Psoas muscle (tissue), 8 donors: ENCODE measurements around the gene ADRB2. TPM values are rescaled to one million over a fixed set of nuclear protein-coding genes. Genes with fewer than 3 reads are reported as not detected.
A peak's percentile ranks its signal among the peaks of the same experiment; 100 is the strongest.

Experiments
- ATAC-seq, 4 donors: fragments of 200-7000 bp; cut with Tn5 transposase; one replicate each; pipeline ENCODE4 v1.9.1; 2020; ENCODE audit warnings: moderate library complexity in 3 of 4, mild to moderate bottlenecking in 2 of 4
- DNase-seq, 2 donors: peaks; one replicate each; pipeline ENCODE4 v3.0.0-alpha.2; 2020
- H3K27ac ChIP-seq: fragments of 200-600 bp; one replicate; pipeline ENCODE4 v1.8.0; 2022
- H3K27me3 ChIP-seq, 3 donors: fragments of 200-600 bp in 1 of 3; one replicate each; pipeline versions ENCODE4 v1.6.1 to v1.8.0; 2013 to 2022; ENCODE audit warnings: low read length in 2 of 3, mild to moderate bottlenecking in 2 of 3, moderate library complexity in 1 of 3; ENCODE audit not compliant: insufficient read depth in 3 of 3
- H3K36me3 ChIP-seq, 2 donors: fragments of 200-600 bp in 1 of 2; one replicate each; pipeline versions ENCODE4 v1.6.1 to v1.8.0; 2013 to 2022; ENCODE audit warnings: low read depth in 1 of 2, mild to moderate bottlenecking in 1 of 2, moderate library complexity in 1 of 2; ENCODE audit not compliant: insufficient read depth in 1 of 2
- H3K4me1 ChIP-seq: fragments of 200-600 bp; one replicate; pipeline ENCODE4 v1.8.0; 2022
- H3K4me3 ChIP-seq: fragments of 200-600 bp; one replicate; pipeline ENCODE4 v1.8.0; 2022; ENCODE audit warnings: mild to moderate bottlenecking
- H3K9me3 ChIP-seq: fragments of 200-600 bp; one replicate; pipeline ENCODE4 v1.8.0; 2022
- CTCF ChIP-seq: fragments of 200-600 bp; IDR thresholded peaks from one replicate; pipeline ENCODE4 v1.8.0; 2022; ENCODE audit warnings: antibody characterized with exemption
- WGBS, 3 donors: extraction: QIAGEN DNeasy Blood & Tissue Kit; methylation state at CpG; one replicate each; pipeline versions ENCODE4 v1.1.6 to v1.1.7; 2013; 5-methylcytosine and 5-hydroxymethylcytosine counted together
- intact Hi-C, 2 donors: fragments of 100-400 bp; cut with DNase I; formaldehyde crosslinking; loops; one replicate each; pipeline versions ENCODE4 v1.11.0 to v1.14.2; 2022
- polyA plus RNA-seq, 3 donors: library from polyadenylated mRNA; stranded (reverse); fragments of 200-250 nt; gene quantifications; one replicate each; pipeline ENCODE4 v1.2.3, GENCODE V29; 2013
- total RNA-seq, 4 donors: library from RNA; stranded (reverse); fragmentation: NEBNext Ultra II Directional in 2 of 4; extraction: Animal tissue kit (Norgen Biotek cat#: 25700) in 2 of 4; gene quantifications; one replicate each; pipeline versions ENCODE4 v1.2.1 to v1.2.4, GENCODE V29; 2021 to 2023
- donor health status: healthy with polysubstance abuse.
- donor health status: DM: no; HTN: no; CAD: no; lungs with moderate emphysema.
- donor health status: Bipolar disorder and iron deficiency.
- donor health status: healthy.
- donor health status: DM: yes; HTN: yes; CAD: no.
- donor health status: DM: no; HTN: no; CAD: no.
- donor health status: DM: no; HTN: no; CAD: no.
- donor health status: DM: yes; HTN: yes; CAD: no.

ADRB2 gene
- total and polyA plus RNA-seq, 7 donors: 1.3 to 11.1 (median 5.6) TPM

- intact Hi-C loops: no loop called here
- Histone ChIP-seq H3K27me3 (no peaks in the 10 kb centered on the region), H3K4me1 (peaks cover 42% of the 10 kb centered on the region), H3K9me3 (no peaks in the 10 kb centered on the region), H3K4me3 (no peak overlapping the region), H3K27ac (no peak overlapping the region), H3K36me3 (no peaks in the 10 kb centered on the region)
- DNase-seq: no peak
- no peak for ATAC-seq
- 91 to 96% (median 92%) methylated on average over 3 of the region's 3 CpGs for WGBS, 3 donors
- no peak for TF ChIP-seq CTCF
These were observed 35.3 kb downstream of the ADRB2 start for GRCh38 chr5:148861696-148862095.

DNA sequence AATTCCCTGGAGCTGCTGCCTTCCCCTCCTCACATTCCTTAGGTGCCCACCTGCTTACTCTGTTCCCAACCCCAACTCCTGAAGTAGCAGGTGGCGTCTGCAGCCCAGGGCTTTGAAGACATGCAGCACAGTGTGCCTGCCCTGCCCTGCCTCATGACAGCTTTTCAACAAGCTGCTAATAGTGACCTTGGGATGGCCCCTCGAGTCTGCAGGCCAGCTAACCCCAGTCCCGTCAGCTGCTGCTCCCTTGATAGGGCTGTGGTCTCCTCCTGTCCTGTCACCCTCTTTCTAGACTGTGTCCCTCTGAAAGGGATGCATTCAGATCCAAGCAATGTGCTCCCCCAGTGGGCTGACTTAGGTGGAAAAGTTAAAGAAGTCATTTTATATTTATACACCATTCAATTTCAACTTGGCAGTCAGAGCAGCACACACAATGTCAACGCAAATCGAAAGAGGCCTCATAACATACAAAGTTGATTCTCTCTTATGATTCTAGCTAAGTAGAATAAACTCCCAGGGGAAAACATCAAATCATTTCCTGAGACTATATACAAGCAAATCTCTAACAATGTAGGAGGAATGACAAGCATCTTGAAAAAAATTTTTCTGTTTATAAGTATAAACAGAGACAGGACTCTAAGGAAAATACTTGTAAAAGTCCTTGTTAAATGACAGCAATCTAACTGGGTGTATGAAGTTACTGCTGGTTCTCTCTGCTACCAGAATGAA lies 37.9 kb downstream of the ADRB2 start:
- TF ChIP-seq CTCF: no peak
- DNase-seq (no peak), ATAC-seq (peak in 3 of 4 donors; percentile 36 to 56 (median 52))
- intact Hi-C loops: no loop called here
- Histone ChIP-seq H3K36me3 (no peaks in the 10 kb centered on the region), H3K4me3 (no peak overlapping the region), H3K27ac (peak overlapping the region; percentile 18), H3K27me3 (no peaks in the 10 kb centered on the region), H3K9me3 (no peaks in the 10 kb centered on the region), H3K4me1 (peaks cover 25% of the 10 kb centered on the region)
- 29 to 36% (median 33%) methylated on average over 5 of the region's 5 CpGs for WGBS, 3 donors

- Histone ChIP-seq H3K27ac (no peak overlapping the region), H3K4me3 (no peak overlapping the region), H3K36me3 (no peaks in the 10 kb centered on the region), H3K4me1 (peaks cover 31% of the 10 kb centered on the region), H3K9me3 (no peaks in the 10 kb centered on the region), H3K27me3 (no peaks in the 10 kb centered on the region)
- intact Hi-C loops: no loop called here
- ATAC-seq (no peak), DNase-seq (no peak)
- TF ChIP-seq CTCF: no peak
- WGBS, 3 donors: 58 to 89% (median 87%) methylated on average over 2 of the region's 2 CpGs
These were observed 39.6 kb downstream of the ADRB2 start for GRCh38 chr5:148866024-148866423.

DNA sequence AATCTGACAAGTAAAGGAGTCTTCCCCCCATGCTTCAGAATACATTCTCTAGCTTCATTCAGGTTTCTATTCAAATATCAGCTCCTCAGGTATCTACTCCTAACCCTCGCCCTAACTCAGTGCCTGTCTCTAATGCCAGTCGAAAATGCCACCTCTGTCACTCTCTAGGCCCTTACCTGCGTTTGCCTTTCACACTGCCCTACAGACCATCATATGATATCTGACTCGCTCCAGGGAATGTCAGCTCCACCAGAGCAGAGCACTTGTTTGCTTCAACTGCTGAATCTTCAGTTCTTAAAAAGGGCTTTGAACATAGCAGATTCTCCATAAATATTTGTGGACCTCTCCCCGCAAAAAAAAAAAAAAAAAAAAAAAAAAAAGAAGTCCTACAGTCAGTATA lies 46.7 kb downstream of the ADRB2 start:
- intact Hi-C loops: no loop called here
- no peak overlapping the region for H3K27ac ChIP-seq
- WGBS, 3 donors: 46 to 75% (median 49%) methylated on average over 5 of the region's 5 CpGs

More for the DNA sequence above, 46.7 kb downstream of the ADRB2 start:
- no peak for DNase-seq
- Histone ChIP-seq H3K4me1 (peaks cover 25% of the 10 kb centered on the region), H3K9me3 (no peaks in the 10 kb centered on the region), H3K4me3 (no peak overlapping the region), H3K27me3 (no peaks in the 10 kb centered on the region), H3K36me3 (no peaks in the 10 kb centered on the region)
- no peak for TF ChIP-seq CTCF
- ATAC-seq: peak in 3 of 4 donors; percentile 41 to 45 (median 44)
